Thymus (tissue), 11 donors: ENCODE measurements around the gene OPHN1. TPM values are rescaled to one million over a fixed set of nuclear protein-coding genes. Genes with fewer than 3 reads are reported as not detected.
"Not testable (repeated sequence)": the region's sequence is repeated elsewhere in the genome, so short reads cannot be mapped to it uniquely, and the experiment has no call there.

Experiments used
- DNase-seq, 9 donors: peaks; one replicate each; pipeline ENCODE4 v3.0.0-alpha.2; 2013; ENCODE audit warnings: low spot score in 9 of 9, low read depth in 6 of 9, missing footprints in 1 of 9
- H3K27ac ChIP-seq, 2 donors: one replicate each; pipeline ENCODE4 v1.5.1; 2013; ENCODE audit warnings: control low read depth in 1 of 2, low read depth in 1 of 2, low read length in 1 of 2, mild to moderate bottlenecking in 1 of 2, moderate library complexity in 1 of 2
- H3K27me3 ChIP-seq, 2 donors: one replicate each; pipeline ENCODE4 v1.5.1; 2013; ENCODE audit warnings: low read length in 1 of 2; ENCODE audit not compliant: control insufficient read depth in 2 of 2, insufficient read depth in 1 of 2
- H3K36me3 ChIP-seq, 2 donors: one replicate each; pipeline ENCODE4 v1.5.1; 2013; ENCODE audit warnings: low read length in 1 of 2, mild to moderate bottlenecking in 1 of 2, moderate library complexity in 1 of 2; ENCODE audit not compliant: control insufficient read depth in 2 of 2, insufficient read depth in 2 of 2
- H3K4me1 ChIP-seq, 2 donors: one replicate each; pipeline ENCODE4 v1.5.1; 2013; ENCODE audit warnings: low read length in 2 of 2; ENCODE audit not compliant: control insufficient read depth in 2 of 2, insufficient read depth in 2 of 2
- H3K4me3 ChIP-seq, 2 donors: one replicate each; pipeline ENCODE4 v1.5.1; 2013; ENCODE audit warnings: low read length in 2 of 2, control low read depth in 1 of 2, mild to moderate bottlenecking in 1 of 2
- H3K9me3 ChIP-seq, 2 donors: one replicate each; pipeline ENCODE4 v1.5.1; 2013; ENCODE audit warnings: low read length in 1 of 2, mild to moderate bottlenecking in 1 of 2; ENCODE audit not compliant: control insufficient read depth in 2 of 2, insufficient read depth in 1 of 2
- WGBS: extraction: QIAGEN DNeasy Blood & Tissue Kit; methylation state at CpG from one replicate; pipeline ENCODE4 v1.1.7; 2013; 5-methylcytosine and 5-hydroxymethylcytosine counted together
- polyA plus RNA-seq: library from polyadenylated mRNA; stranded (reverse); fragments of 200-250 nt; gene quantifications from one replicate; pipeline ENCODE4 v1.2.3, GENCODE V29; 2013
- total RNA-seq: library from RNA; stranded (reverse); fragments of 120-200 nt; gene quantifications from one replicate; pipeline ENCODE4 v1.2.4, GENCODE V29; 2013
- donor health status: healthy.

The OPHN1 gene
- total and polyA plus RNA-seq, 2 donors: 0.64 to 1.2 TPM

DNA sequence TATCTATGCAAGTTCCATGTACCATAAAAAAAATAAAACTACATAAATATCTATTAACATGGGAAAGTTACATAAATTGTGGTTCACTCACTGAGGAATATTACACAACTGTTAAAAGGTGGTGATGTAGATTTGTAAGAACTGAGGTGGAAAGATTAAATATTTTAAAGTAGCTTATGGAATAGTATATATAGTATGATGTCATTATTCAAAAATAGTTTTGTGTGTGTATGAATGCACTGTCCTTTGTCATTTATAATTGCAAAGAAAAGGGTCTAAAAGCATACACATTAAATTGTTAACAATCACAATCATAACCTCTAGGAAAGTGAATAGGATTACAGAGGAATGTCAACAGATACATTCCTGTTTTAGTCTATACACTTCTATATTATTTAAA is 355.9 kb downstream of the OPHN1 start:
- H3K27me3 ChIP-seq: no peaks in the 10 kb centered on the region
- no peak overlapping the region for H3K4me3 ChIP-seq
- no peak overlapping the region for H3K27ac ChIP-seq
- H3K4me1 ChIP-seq: no peaks in the 10 kb centered on the region
- H3K9me3 ChIP-seq: no peaks in the 10 kb centered on the region
- no peaks in the 10 kb centered on the region for H3K36me3 ChIP-seq
- DNase-seq: no peak

- no peaks in the 10 kb centered on the region for H3K27me3 ChIP-seq
Measured at GRCh38 chrX:68072041-68072440, 361.3 kb downstream of the OPHN1 start.

DNA sequence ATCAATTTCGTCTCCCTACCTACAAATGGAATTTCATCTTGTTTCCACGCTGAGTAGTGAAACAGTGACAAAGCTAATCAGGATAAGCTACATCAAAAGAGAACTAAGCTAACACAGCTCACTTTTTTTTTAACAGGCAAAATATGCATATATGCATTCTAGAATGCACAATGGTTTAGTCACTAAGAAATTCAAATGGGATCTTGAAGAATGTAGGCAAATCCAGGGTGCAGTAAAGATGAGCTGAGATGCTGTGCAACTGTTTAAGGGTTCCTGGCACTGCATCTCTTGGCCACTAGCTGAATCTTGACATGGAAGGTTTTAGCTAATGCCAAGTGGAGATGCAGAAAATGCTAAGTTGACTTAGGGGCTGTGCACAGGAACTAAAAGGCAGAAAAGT is 363.2 kb downstream of the OPHN1 start:
- 95% methylated on average over 2 of the region's 2 CpGs for WGBS
- not testable (repeated sequence) for H3K9me3 ChIP-seq, H3K4me3 ChIP-seq, DNase-seq, H3K27ac ChIP-seq, H3K4me1 ChIP-seq, H3K36me3 ChIP-seq, H3K27me3 ChIP-seq

More at GRCh38 chrX:68072041-68072440, 361.3 kb downstream of the OPHN1 start:
- Histone ChIP-seq H3K4me3 (no peak overlapping the region), H3K9me3 (no peaks in the 10 kb centered on the region), H3K27ac (no peak overlapping the region), H3K36me3 (no peaks in the 10 kb centered on the region), H3K4me1 (no peaks in the 10 kb centered on the region)
- no peak for DNase-seq

DNA sequence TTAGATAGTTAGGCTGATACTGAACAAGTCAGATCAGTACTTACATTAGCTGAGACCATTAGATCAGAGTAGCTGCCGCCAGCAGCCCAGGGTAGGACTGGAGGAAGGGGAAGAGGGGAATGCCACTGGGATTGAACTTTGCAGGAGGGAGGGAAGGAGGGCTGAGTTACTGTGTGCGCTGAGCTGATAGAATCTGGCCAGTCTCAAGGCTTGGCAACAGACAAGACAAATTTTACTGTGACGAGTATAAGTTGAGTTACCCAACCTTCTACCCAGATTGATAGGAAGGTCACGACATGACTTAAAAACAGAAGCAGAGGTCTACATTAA is 372.1 kb downstream of the OPHN1 start:
- Histone ChIP-seq H3K9me3 (no peaks in the 10 kb centered on the region), H3K36me3 (no peaks in the 10 kb centered on the region), H3K27ac (no peak overlapping the region), H3K27me3 (no peaks in the 10 kb centered on the region), H3K4me3 (no peak overlapping the region), H3K4me1 (no peaks in the 10 kb centered on the region)
- WGBS: 84% methylated on average over 4 of the region's 4 CpGs
- no peak for DNase-seq

DNA sequence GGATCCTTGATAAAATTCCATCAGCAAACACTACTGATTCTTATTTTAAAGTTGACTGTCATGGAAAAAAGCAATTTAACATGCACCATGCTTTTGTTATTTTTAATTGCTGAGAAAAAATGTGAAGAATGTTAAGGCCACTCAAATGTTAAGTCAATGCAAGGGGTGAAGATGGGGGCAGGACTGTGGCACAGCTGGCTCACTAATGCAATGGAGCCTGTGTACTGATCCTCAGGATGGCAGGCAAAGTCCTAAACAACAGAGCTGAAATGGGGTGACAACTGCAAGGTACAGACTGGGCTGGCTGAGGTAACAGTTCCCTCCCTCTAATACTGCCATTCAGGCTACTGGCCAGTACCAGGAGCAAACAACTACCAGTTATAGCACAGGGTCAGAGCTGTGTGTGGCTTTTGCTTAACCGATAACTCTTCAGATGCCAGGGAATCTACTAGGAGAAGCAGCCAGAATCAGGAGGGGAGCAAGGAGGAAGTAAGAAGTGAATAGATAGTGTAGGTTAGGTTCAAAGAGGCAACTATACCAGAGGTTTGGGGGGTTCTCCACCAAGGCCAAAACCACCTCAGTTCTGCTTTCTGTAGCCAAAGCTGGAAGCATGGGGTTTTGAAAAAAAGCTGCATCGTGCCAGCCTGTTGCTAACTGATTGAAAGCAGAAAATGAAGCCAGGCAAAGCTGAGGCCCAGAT is 372.6 kb downstream of the OPHN1 start:
- WGBS: 26% methylated on average over 2 of the region's 2 CpGs
- Histone ChIP-seq H3K27me3 (no peaks in the 10 kb centered on the region), H3K36me3 (no peaks in the 10 kb centered on the region), H3K9me3 (no peaks in the 10 kb centered on the region), H3K4me3 (no peak overlapping the region), H3K4me1 (no peaks in the 10 kb centered on the region), H3K27ac (no peak overlapping the region)
- no peak for DNase-seq

GRCh38 chrX:68059469-68059868 is 373.8 kb downstream of the OPHN1 start:
- Histone ChIP-seq H3K4me1 (no peaks in the 10 kb centered on the region), H3K27me3 (no peaks in the 10 kb centered on the region), H3K9me3 (no peaks in the 10 kb centered on the region), H3K36me3 (no peaks in the 10 kb centered on the region), H3K4me3 (no peak overlapping the region), H3K27ac (no peak overlapping the region)
- WGBS: 90% methylated on average over 1 of the region's 1 CpG
- DNase-seq: no peak

DNA sequence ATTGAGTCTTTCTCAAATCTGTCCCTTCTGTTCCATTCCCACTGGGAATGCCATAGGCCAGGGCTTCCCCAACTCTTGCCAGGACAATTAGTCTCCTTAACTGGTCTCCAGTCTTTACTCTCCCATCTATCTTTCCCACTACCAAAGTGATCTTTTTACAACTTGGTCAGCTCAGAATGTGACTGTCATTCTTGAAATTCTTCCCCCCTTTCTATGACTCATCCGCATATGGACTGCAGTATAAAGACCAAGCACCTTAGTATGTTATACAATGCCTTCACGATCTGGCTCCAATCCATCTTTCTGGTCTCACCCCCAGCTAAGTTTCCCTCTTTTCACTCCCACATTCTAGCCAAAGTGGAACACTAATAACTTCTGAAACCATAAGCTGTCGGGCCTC is 383.8 kb downstream of the OPHN1 start:
- no peak for DNase-seq
- Histone ChIP-seq H3K9me3 (no peaks in the 10 kb centered on the region), H3K27ac (no peak overlapping the region), H3K4me3 (no peak overlapping the region), H3K4me1 (no peaks in the 10 kb centered on the region), H3K36me3 (no peaks in the 10 kb centered on the region), H3K27me3 (no peaks in the 10 kb centered on the region)
- WGBS: 94% methylated on average over 3 of the region's 3 CpGs

- Histone ChIP-seq H3K36me3 (no peaks in the 10 kb centered on the region), H3K27me3 (no peaks in the 10 kb centered on the region), H3K27ac (no peak overlapping the region), H3K4me1 (no peaks in the 10 kb centered on the region), H3K9me3 (no peaks in the 10 kb centered on the region), H3K4me3 (no peak overlapping the region)
- DNase-seq: no peak
- WGBS: 94% methylated on average over 1 of the region's 1 CpG
Measured at GRCh38 chrX:68048774-68049173, 384.5 kb downstream of the OPHN1 start.

GRCh38 chrX:68045008-68045577 is 388.2 kb downstream of the OPHN1 start:
- 94% methylated on average over 2 of the region's 2 CpGs for WGBS
- Histone ChIP-seq H3K4me1 (no peaks in the 10 kb centered on the region), H3K27me3 (no peaks in the 10 kb centered on the region), H3K4me3 (no peak overlapping the region), H3K9me3 (no peaks in the 10 kb centered on the region), H3K27ac (no peak overlapping the region), H3K36me3 (no peaks in the 10 kb centered on the region)
- no peak for DNase-seq
